Vagina (tissue), 2 donors: ENCODE data around the gene TMEM151B. TPM values are rescaled to one million over a fixed set of nuclear protein-coding genes. Genes with fewer than 3 reads are reported as not detected.

Experiments used
- DNase-seq, 2 donors: peaks; one replicate each; pipeline ENCODE4 v3.0.0-alpha.2; 2017; ENCODE audit errors: extremely low spot score in 2 of 2
- H3K27ac ChIP-seq: fragments of 200-600 bp; sonication (generic); one replicate; pipeline ENCODE4 v1.5.1; 2019
- H3K27me3 ChIP-seq: fragments of 200-600 bp; sonication (generic); one replicate; pipeline ENCODE4 v1.5.1; 2019
- H3K36me3 ChIP-seq, 2 donors: fragments of 200-600 bp; sonication (generic); one replicate each; pipeline ENCODE4 v1.5.1; 2017 to 2019
- H3K4me1 ChIP-seq: fragments of 200-600 bp; sonication (generic); one replicate; pipeline ENCODE4 v1.5.1; 2019
- H3K4me3 ChIP-seq, 2 donors: fragments of 200-600 bp; sonication (generic); 1 replicate in 1 of 2; 2 replicates in 1 of 2; pipeline ENCODE4 v1.5.1; 2016 to 2019
- H3K9me3 ChIP-seq: fragments of 200-600 bp; sonication (generic); one replicate; pipeline ENCODE4 v1.5.1; 2019
- POLR2A ChIP-seq, 2 donors: fragments of 450-650 bp; IDR thresholded peaks; one replicate each; pipeline ENCODE4 v1.6.1; 2017; ENCODE audit warnings: antibody characterized with exemption in 2 of 2, mild to moderate bottlenecking in 2 of 2, moderate library complexity in 2 of 2
- POLR2AphosphoS5 ChIP-seq, 2 donors: sonication (generic); formaldehyde crosslinking; IDR thresholded peaks; one replicate each; pipeline ENCODE4 v1.9.0; 2017; ENCODE audit warnings: antibody characterized with exemption in 2 of 2, mild to moderate bottlenecking in 2 of 2, low read depth in 1 of 2; ENCODE audit not compliant: insufficient read depth in 1 of 2
- intact Hi-C: fragments of 100-400 bp; cut with DNase I; formaldehyde crosslinking; loops from one replicate; pipeline ENCODE4 v1.15.1; 2023
- total RNA-seq: library from RNA; depleted of rRNA; stranded (reverse); fragments of >200 nt; gene quantifications from one replicate; pipeline ENCODE4 v1.2.3, GENCODE V29; 2016
- TF ChIP-seq, protein P1 (sequence below), 3 experiments: fragments of 450-650 bp in 2 of 3; fragments of 200-600 bp in 1 of 3; sonication (generic) in 1 of 3; IDR thresholded peaks; one replicate each; pipeline ENCODE4 v1.5.1; 2017 to 2019; ENCODE audit warnings: antibody characterized with exemption in 3 of 3, mild to moderate bottlenecking in 2 of 3, moderate library complexity in 2 of 3

TMEM151B gene
- total RNA-seq, 1 donor from 2014 or later = 0.49 TPM

DNA sequence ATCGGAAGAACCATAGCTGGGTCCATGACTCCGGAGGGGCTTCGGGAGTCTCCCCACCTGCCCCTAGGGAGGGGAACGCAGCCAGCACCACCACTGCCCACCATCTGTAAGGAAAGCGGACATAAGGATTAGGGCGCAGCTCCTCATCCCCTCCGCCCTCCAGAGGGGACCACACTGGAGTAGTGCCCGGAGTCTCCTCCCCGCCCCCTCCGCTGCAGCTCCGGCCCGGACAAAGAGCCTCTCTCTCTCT lies 13.6 kb upstream of the TMEM151B start:
- Histone ChIP-seq H3K36me3 (peaks cover 0 to 35% of the 10 kb centered on the region in 2 donors), H3K4me3 (peak overlapping the region; percentile 91 to 92), H3K4me1 (peaks cover 22% of the 10 kb centered on the region), H3K9me3 (no peaks in the 10 kb centered on the region), H3K27me3 (no peaks in the 10 kb centered on the region), H3K27ac (peak overlapping the region; percentile 98)
- intact Hi-C loops = no loop called here
- TF ChIP-seq POLR2AphosphoS5 (IDR thresholded peaks at IDR 0.05; ENCODE audit: insufficient read depth in 1 of 2, low read depth in 1 of 2) (no peak), POLR2A (IDR thresholded peaks at IDR 0.05) (no peak)
- TF ChIP-seq, protein P1, sequence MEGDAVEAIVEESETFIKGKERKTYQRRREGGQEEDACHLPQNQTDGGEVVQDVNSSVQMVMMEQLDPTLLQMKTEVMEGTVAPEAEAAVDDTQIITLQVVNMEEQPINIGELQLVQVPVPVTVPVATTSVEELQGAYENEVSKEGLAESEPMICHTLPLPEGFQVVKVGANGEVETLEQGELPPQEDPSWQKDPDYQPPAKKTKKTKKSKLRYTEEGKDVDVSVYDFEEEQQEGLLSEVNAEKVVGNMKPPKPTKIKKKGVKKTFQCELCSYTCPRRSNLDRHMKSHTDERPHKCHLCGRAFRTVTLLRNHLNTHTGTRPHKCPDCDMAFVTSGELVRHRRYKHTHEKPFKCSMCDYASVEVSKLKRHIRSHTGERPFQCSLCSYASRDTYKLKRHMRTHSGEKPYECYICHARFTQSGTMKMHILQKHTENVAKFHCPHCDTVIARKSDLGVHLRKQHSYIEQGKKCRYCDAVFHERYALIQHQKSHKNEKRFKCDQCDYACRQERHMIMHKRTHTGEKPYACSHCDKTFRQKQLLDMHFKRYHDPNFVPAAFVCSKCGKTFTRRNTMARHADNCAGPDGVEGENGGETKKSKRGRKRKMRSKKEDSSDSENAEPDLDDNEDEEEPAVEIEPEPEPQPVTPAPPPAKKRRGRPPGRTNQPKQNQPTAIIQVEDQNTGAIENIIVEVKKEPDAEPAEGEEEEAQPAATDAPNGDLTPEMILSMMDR (IDR thresholded peaks at IDR 0.05) = no peak
- DNase-seq = no peak

DNA sequence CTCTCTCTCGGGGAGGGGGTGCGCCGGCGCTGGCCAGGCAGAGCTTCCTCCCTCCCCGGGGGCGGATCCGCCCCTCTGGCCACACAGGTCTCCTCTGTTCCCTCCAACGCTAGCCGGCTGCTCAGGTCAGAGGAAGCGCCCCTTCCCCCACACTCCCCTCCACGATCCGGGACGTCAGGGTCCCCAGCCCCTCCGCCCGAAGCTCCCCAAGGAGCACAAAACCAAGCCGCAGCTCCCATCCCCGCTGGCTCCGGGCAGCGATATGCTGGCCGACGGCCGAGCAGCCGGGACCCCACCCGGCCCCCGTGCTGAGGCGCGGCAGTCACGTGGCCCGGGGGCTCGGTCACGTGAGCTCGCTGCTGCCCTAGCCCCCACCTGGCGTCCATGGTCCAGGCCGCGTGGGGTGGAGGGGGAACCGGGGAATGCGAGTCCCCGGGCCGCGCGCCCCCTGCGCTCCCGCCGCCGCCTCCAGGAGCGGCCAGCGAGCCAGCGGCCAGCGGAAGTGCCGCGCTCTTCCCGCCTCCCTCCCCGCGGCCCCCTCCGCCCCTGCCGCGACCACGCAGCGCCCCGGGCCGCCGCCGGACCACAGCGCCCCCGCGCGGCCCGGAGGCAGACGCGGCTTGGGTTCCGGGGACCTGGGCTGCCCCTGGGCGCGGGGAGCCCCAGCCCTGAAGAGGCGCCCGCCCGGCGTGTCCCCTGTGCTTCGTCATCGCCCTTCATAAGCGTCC lies 13.1 kb upstream of the TMEM151B start, which contains the start of gene SLC35B2:
SLC35B2 (minus strand) TSS at position 504 of the 728 bp plus-strand sequence; CDS start at position 386, 118 bp downstream.
- no peak for DNase-seq
- H3K36me3 ChIP-seq = peaks cover 0 to 30% of the 10 kb centered on the region in 2 donors
- TF ChIP-seq POLR2AphosphoS5 (IDR thresholded peaks at IDR 0.05; ENCODE audit: insufficient read depth in 1 of 2, low read depth in 1 of 2) (peak in 1 of 2 donors; percentile 62), POLR2A (IDR thresholded peaks at IDR 0.05) (peak in 1 of 2 donors; percentile 47)
- TF ChIP-seq, protein P1 (IDR thresholded peaks at IDR 0.05) = peak in 2 of 3 experiments; percentile 42 to 75
- no peaks in the 10 kb centered on the region for H3K9me3 ChIP-seq
- H3K27me3 ChIP-seq = no peaks in the 10 kb centered on the region
- H3K4me1 ChIP-seq = peaks cover 25% of the 10 kb centered on the region
- peak within 1 kb of the TSS; percentile 98 for H3K27ac ChIP-seq
- H3K4me3 ChIP-seq = peak within 1 kb of the TSS; percentile 91 to 92
- intact Hi-C loops = no loop called here

DNA sequence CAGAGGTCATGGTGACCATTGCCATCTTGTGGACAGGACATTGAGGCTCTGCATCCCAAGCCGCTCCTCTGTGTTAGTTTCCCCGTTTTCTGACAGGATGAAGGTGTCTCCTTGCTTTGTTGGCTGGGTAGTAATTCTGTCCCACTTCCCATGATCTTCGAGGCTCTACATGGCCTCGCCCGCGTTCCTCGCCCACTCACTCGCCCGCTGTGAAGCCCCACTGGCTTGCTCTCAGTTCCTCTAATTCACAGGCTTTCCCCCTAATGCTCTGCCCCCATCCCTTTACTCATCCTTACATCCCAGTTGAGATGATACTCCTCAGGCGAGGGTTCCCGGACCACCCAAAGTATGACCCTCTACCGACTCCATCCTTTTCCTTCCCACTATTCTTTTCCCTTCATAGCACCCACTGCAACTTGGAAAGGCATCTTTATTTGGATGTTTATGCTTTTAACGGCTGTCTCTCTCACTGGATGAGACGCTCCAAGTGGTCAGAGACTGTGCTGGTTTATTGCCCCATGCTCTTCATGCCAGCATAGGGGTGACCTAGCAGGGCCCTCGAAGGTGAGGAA lies 12.4 kb upstream of the TMEM151B start:
- no peak for TF ChIP-seq POLR2AphosphoS5 (IDR thresholded peaks at IDR 0.05; ENCODE audit: insufficient read depth in 1 of 2, low read depth in 1 of 2)
- TF ChIP-seq, protein P1 (IDR thresholded peaks at IDR 0.05) = no peak
- no peak for TF ChIP-seq POLR2A (IDR thresholded peaks at IDR 0.05)
- intact Hi-C loops = no loop called here
- H3K27me3 ChIP-seq = no peaks in the 10 kb centered on the region
- H3K4me1 ChIP-seq = peaks cover 31% of the 10 kb centered on the region
- peak overlapping the region; percentile 91 to 92 for H3K4me3 ChIP-seq
- H3K9me3 ChIP-seq = no peaks in the 10 kb centered on the region
- peak overlapping the region; percentile 98 for H3K27ac ChIP-seq
- no peak for DNase-seq
- H3K36me3 ChIP-seq = peaks cover 0 to 24% of the 10 kb centered on the region in 2 donors

DNA sequence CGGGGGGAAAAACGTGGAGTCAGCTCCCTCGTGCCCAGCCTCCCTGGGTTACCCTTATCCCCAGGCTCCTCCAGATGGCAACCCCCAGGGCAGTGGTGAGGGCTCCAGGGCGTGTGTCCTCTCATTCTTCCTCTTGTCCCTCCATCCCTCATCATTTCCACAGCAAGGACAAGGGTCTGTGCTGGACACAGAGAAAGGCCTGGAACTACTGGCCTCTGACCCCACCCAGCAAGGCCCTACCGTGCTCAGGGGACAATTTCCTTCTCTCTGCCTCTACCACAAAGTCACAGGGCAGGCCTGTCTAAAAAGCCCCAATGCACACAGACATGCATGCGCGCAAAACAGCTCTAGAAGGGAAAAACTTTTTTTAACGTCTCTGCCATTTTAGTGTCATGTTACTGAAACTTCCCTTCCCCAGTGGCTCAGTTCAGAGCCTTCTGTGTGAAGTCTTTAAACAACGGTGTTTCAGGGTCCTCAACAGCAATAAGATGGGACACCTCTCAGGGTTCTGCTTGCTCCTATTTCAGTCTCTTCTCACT lies 11.9 kb upstream of the TMEM151B start:
- TF ChIP-seq, protein P1 (IDR thresholded peaks at IDR 0.05) = no peak
- TF ChIP-seq POLR2A (IDR thresholded peaks at IDR 0.05) = no peak
- TF ChIP-seq POLR2AphosphoS5 (IDR thresholded peaks at IDR 0.05; ENCODE audit: insufficient read depth in 1 of 2, low read depth in 1 of 2) = no peak
- no peak for DNase-seq
- peaks cover 37% of the 10 kb centered on the region for H3K4me1 ChIP-seq
- peaks cover 0 to 18% of the 10 kb centered on the region in 2 donors for H3K36me3 ChIP-seq
- intact Hi-C loops = no loop called here
- no peaks in the 10 kb centered on the region for H3K9me3 ChIP-seq
- H3K27me3 ChIP-seq = no peaks in the 10 kb centered on the region
- no peak overlapping the region for H3K4me3 ChIP-seq
- peak overlapping the region; percentile 98 for H3K27ac ChIP-seq

DNA sequence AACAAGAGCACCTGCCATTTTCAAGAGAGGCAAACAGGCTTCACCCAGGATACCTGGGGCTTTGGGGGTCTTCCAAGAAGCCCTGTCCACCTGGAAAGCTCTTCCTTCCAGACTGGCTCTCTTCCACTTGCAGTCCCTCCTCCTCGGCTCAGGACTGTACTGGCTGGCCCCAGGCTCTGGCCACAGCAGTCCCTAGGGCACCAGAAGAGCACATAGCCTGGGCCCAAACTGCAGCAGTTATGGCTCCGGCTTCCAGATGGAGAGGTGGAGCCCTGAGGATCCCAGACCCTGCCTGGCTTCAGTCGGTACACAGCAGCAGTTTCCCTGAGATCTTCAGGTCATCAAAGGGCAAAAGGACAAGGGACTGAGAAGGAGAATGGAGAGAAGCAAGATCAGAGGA lies 11.3 kb upstream of the TMEM151B start:
- H3K27me3 ChIP-seq = no peaks in the 10 kb centered on the region
- peaks cover 0 to 13% of the 10 kb centered on the region in 2 donors for H3K36me3 ChIP-seq
- no peaks in the 10 kb centered on the region for H3K9me3 ChIP-seq
- no peak overlapping the region for H3K27ac ChIP-seq
- DNase-seq = no peak
- TF ChIP-seq, protein P1 (IDR thresholded peaks at IDR 0.05) = no peak
- TF ChIP-seq POLR2A (IDR thresholded peaks at IDR 0.05) (no peak), POLR2AphosphoS5 (IDR thresholded peaks at IDR 0.05; ENCODE audit: insufficient read depth in 1 of 2, low read depth in 1 of 2) (no peak)
- no peak overlapping the region for H3K4me3 ChIP-seq
- intact Hi-C loops = no loop called here
- H3K4me1 ChIP-seq = peaks cover 42% of the 10 kb centered on the region
